Measurements from ENCODE around the gene SLC1A7.

The SLC1A7 gene

GRCh38 chr1:53083636-53084588 is 58.5 kb downstream of the SLC1A7 start:
- no peak for TF ChIP-seq CTCF (IDR thresholded peaks at IDR 0.05; ENCODE audit: extremely low read depth, missing control alignments)
- DNase-seq (ENCODE audit: low spot score), result no peak

GRCh38 chr1:53082826-53083455 is 59.5 kb downstream of the SLC1A7 start:
- TF ChIP-seq CTCF (IDR thresholded peaks at IDR 0.05; ENCODE audit: extremely low read depth, missing control alignments), result no peak
- no peak for DNase-seq (ENCODE audit: low spot score)

- DNase-seq (ENCODE audit: low spot score), result no peak
- TF ChIP-seq CTCF (IDR thresholded peaks at IDR 0.05; ENCODE audit: extremely low read depth, missing control alignments), result no peak
Observed at GRCh38 chr1:53081384-53082066, 60.9 kb downstream of the SLC1A7 start.

GRCh38 chr1:53080769-53081168 is 61.7 kb downstream of the SLC1A7 start:
- no peak for DNase-seq (ENCODE audit: low spot score)

GRCh38 chr1:53080041-53080440 is 62.4 kb downstream of the SLC1A7 start:
- no peak for TF ChIP-seq CTCF (IDR thresholded peaks at IDR 0.05; ENCODE audit: extremely low read depth, missing control alignments)
- no peak for DNase-seq (ENCODE audit: low spot score)

More at GRCh38 chr1:53080769-53081168, 61.7 kb downstream of the SLC1A7 start:
- TF ChIP-seq CTCF (IDR thresholded peaks at IDR 0.05; ENCODE audit: extremely low read depth, missing control alignments), result no peak

GRCh38 chr1:53079251-53079650 is 63.2 kb downstream of the SLC1A7 start:
- no peak for TF ChIP-seq CTCF (IDR thresholded peaks at IDR 0.05; ENCODE audit: extremely low read depth, missing control alignments)
- DNase-seq (ENCODE audit: low spot score), result no peak

All from GM20000 (cell line).